ENCODE measurements around the gene ADAMTS9.

ADAMTS9 gene

GRCh38 chr3:64475037-64475436 is 212.8 kb downstream of the ADAMTS9 start:
- no peak for DNase-seq

GRCh38 chr3:64473466-64473865 is 214.3 kb downstream of the ADAMTS9 start:
- DNase-seq, result no peak

DNA sequence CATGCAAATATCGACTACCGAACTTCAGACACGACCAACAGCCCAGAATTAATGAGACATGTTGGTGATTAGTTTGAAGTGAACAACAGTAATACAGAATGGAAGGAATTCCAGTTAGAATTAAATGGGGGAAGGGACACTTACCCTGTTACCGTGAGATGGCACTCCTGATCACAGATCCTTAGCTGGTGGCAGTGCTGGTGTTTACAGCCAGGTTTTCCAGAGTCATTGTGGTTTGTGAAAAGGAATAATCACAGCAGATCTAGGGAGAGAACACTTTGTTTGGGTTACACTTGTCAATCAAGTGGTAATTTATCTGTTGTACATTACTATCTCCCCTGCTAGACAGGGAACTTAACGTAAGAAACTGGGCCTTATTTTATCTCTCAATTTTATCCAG is 217.4 kb downstream of the ADAMTS9 start:
- no peak for DNase-seq

DNA sequence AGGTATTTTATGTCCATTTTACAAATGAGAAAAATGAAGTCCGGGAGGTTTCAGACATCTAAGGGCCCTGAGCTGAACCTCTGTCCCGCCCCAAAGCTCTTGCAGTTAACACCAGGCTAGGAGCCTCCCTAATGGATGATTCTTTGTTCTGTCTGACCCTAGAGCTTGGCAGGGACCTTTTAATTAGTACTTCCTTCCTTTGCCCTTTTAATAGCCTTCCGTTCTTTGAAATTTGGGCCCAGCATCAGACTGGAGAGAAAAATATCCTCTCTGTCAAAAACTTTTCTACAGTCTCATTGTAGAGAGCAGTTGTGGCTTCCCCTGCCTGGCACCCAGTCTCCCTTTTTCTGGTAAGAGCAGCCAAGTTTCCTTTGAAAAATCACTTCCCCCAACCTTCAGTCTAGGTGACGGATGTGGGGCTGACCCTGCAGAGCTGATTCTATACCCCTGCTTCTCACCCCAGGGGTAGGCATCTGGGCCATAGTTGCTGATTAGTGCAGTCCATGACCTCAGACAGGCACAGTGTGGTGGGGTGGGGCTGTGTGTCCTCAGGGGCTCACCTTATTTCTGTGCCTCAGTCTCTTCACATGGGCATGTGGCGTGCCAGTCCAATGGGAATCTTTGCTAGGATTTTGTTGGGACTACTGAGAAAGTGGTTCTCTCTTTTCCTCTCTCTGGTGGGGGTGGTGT is 220.4 kb downstream of the ADAMTS9 start:
- no peak for DNase-seq

Measured in NCI-H1417 (cell line).